ENCODE measurements around the gene WWC2. TPM values are rescaled to one million over a fixed set of nuclear protein-coding genes. Genes with fewer than 3 reads are reported as not detected.

Gene WWC2
- total RNA-seq = 46.2 and 47.1 TPM in 2 replicates

GRCh38 chr4:183098723-183099536 lies at the start of gene WWC2:
Gene WWC2 (plus strand): TSS chr4:183099257. CDS start chr4:183099492, 235 bp downstream.
- no peak for TF ChIP-seq CTCF (conservative IDR thresholded peaks at IDR 0.05; ENCODE audit: low read depth, low read length)
- peak; percentile 37 for DNase-seq (ENCODE audit: low read depth)
- peak within 1 kb of the TSS; percentile 75 for H3K4me3 ChIP-seq (ENCODE audit: low read depth, low read length)

GRCh38 chr4:183053681-183054080 lies 45.4 kb upstream of the WWC2 start:
- DNase-seq (ENCODE audit: low read depth) = no peak
- no peak for TF ChIP-seq CTCF (conservative IDR thresholded peaks at IDR 0.05; ENCODE audit: low read depth, low read length)
- no peak overlapping the region for H3K4me3 ChIP-seq (ENCODE audit: low read depth, low read length)

- DNase-seq (ENCODE audit: low read depth) = no peak
- H3K4me3 ChIP-seq (ENCODE audit: low read depth, low read length) = no peak overlapping the region
- TF ChIP-seq CTCF (conservative IDR thresholded peaks at IDR 0.05; ENCODE audit: low read depth, low read length) = no peak
Measured at GRCh38 chr4:183057255-183057654, 41.8 kb upstream of the WWC2 start.

- DNase-seq (ENCODE audit: low read depth) = no peak
- TF ChIP-seq CTCF (conservative IDR thresholded peaks at IDR 0.05; ENCODE audit: low read depth, low read length) = no peak
- H3K4me3 ChIP-seq (ENCODE audit: low read depth, low read length) = no peak overlapping the region
Measured at GRCh38 chr4:183059797-183060196, 39.3 kb upstream of the WWC2 start.

GRCh38 chr4:183068502-183068901 lies 30.6 kb upstream of the WWC2 start:
- H3K4me3 ChIP-seq (ENCODE audit: low read depth, low read length) = no peak overlapping the region
- DNase-seq (ENCODE audit: low read depth) = no peak
- TF ChIP-seq CTCF (conservative IDR thresholded peaks at IDR 0.05; ENCODE audit: low read depth, low read length) = no peak

- TF ChIP-seq CTCF (conservative IDR thresholded peaks at IDR 0.05; ENCODE audit: low read depth, low read length) = no peak
- H3K4me3 ChIP-seq (ENCODE audit: low read depth, low read length) = no peak overlapping the region
- no peak for DNase-seq (ENCODE audit: low read depth)
Measured at GRCh38 chr4:183071222-183071621, 27.8 kb upstream of the WWC2 start.

- DNase-seq (ENCODE audit: low read depth) = no peak
- H3K4me3 ChIP-seq (ENCODE audit: low read depth, low read length) = no peak overlapping the region
- TF ChIP-seq CTCF (conservative IDR thresholded peaks at IDR 0.05; ENCODE audit: low read depth, low read length) = no peak
Measured at GRCh38 chr4:183072176-183072575, 26.9 kb upstream of the WWC2 start.

Measured in epithelial cell of proximal tubule (primary cell).